ENCODE results near the gene ZNF579. TPM values are rescaled to one million over a fixed set of nuclear protein-coding genes. Genes with fewer than 3 reads are reported as not detected.

Gene ZNF579
- total RNA-seq, 6 donors from 2014 or later: 3.5 to 19.2 (median 8.4) TPM

- WGBS, 2 donors: 80 to 81% methylated on average over 22 of the region's 22 CpGs
These were observed 53.2 kb downstream of the ZNF579 start for GRCh38 chr19:55527197-55528029.

More at GRCh38 chr19:55527197-55528029, 53.2 kb downstream of the ZNF579 start:
- H3K36me3 ChIP-seq: no peaks in the 10 kb centered on the region
- TF ChIP-seq POLR2AphosphoS5 (IDR thresholded peaks at IDR 0.05): no peak
- no peak for TF ChIP-seq EP300 (IDR thresholded peaks at IDR 0.05)
- TF ChIP-seq POLR2A (IDR thresholded peaks at IDR 0.05): no peak
- TF ChIP-seq, protein P1, sequence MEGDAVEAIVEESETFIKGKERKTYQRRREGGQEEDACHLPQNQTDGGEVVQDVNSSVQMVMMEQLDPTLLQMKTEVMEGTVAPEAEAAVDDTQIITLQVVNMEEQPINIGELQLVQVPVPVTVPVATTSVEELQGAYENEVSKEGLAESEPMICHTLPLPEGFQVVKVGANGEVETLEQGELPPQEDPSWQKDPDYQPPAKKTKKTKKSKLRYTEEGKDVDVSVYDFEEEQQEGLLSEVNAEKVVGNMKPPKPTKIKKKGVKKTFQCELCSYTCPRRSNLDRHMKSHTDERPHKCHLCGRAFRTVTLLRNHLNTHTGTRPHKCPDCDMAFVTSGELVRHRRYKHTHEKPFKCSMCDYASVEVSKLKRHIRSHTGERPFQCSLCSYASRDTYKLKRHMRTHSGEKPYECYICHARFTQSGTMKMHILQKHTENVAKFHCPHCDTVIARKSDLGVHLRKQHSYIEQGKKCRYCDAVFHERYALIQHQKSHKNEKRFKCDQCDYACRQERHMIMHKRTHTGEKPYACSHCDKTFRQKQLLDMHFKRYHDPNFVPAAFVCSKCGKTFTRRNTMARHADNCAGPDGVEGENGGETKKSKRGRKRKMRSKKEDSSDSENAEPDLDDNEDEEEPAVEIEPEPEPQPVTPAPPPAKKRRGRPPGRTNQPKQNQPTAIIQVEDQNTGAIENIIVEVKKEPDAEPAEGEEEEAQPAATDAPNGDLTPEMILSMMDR (IDR thresholded peaks at IDR 0.05): no peak
- no peaks in the 10 kb centered on the region for H3K27me3 ChIP-seq
- H3K9me3 ChIP-seq: no peaks in the 10 kb centered on the region
- DNase-seq (no peak), ATAC-seq (ENCODE audit: low FRiP score in 2 of 2) (no peak)
- H3K27ac ChIP-seq: no peak overlapping the region
- no peak overlapping the region for H3K4me3 ChIP-seq
- H3K4me1 ChIP-seq: peaks cover 6 to 9% (median 9%) of the 10 kb centered on the region in 4 donors

Other genes starting within 250 kb of the ZNF579 start
- 100 to 1,000 TPM in 1 of 6 donors, 10 to 100 TPM in 4, 1 to 10 TPM in 1; 9.1 to 111 (median 15.6) TPM for gene KMT5C, start 241.0 kb downstream of the ZNF579 start, total RNA-seq
- gene COX6B2, start 226.1 kb downstream of the ZNF579 start, total RNA-seq: under 1 TPM in 1 of 6 donors, not detected in 5; 0.20 TPM
- gene GARIN5B, start 217.6 kb downstream of the ZNF579 start, total RNA-seq: not detected
- gene IL11, start 210.4 kb downstream of the ZNF579 start, total RNA-seq: under 1 TPM in 2 of 6 donors, not detected in 4; 0.20 to 0.34 TPM
- gene TMEM190, start 204.0 kb downstream of the ZNF579 start, total RNA-seq: 10 to 100 TPM in 4 of 6 donors, 1 to 10 TPM in 1, under 1 TPM in 1; 0.92 to 48.6 (median 20.9) TPM
- gene TMEM238, start 196.6 kb downstream of the ZNF579 start, total RNA-seq: 10 to 100 TPM; 22.0 to 54.6 (median 36.0) TPM
- gene RPL28, start 194.9 kb downstream of the ZNF579 start, total RNA-seq: 1,000 to 10,000 TPM in 2 of 6 donors, 100 to 1,000 TPM in 4; 308 to 1,892 (median 534) TPM
- gene UBE2S, start 173.1 kb downstream of the ZNF579 start, total RNA-seq: 10 to 100 TPM in 5 of 6 donors, 1 to 10 TPM in 1; 6.5 to 31.6 (median 19.0) TPM
- gene SHISA7, start 137.5 kb downstream of the ZNF579 start, total RNA-seq: not detected
- 10 to 100 TPM in 5 of 6 donors, 1 to 10 TPM in 1; 4.2 to 44.8 (median 36.7) TPM for gene ISOC2, start 119.2 kb downstream of the ZNF579 start, total RNA-seq
- gene C19orf85, start 116.1 kb downstream of the ZNF579 start, total RNA-seq: not detected
- 10 to 100 TPM in 5 of 6 donors, 1 to 10 TPM in 1; 9.9 to 32.1 (median 12.4) TPM for gene ZNF628, start 104.2 kb downstream of the ZNF579 start, total RNA-seq
- 10 to 100 TPM; 13.1 to 19.2 (median 16.3) TPM for gene NAT14, start 95.7 kb downstream of the ZNF579 start, total RNA-seq
- gene SSC5D, start 92.4 kb downstream of the ZNF579 start, total RNA-seq: 10 to 100 TPM in 1 of 6 donors, 1 to 10 TPM in 4, under 1 TPM in 1; 0.39 to 10.1 (median 6.7) TPM
- gene SBK2, start 43.7 kb downstream of the ZNF579 start, total RNA-seq: not detected
- 1 to 10 TPM in 1 of 6 donors, under 1 TPM in 2, not detected in 3; 0.30 to 1.6 (median 0.94) TPM for gene SBK3, start 35.3 kb downstream of the ZNF579 start, total RNA-seq
- gene FIZ1, start 18.7 kb upstream of the ZNF579 start, total RNA-seq: 10 to 100 TPM; 11.1 to 21.6 (median 16.3) TPM
- 10 to 100 TPM; 19.9 to 58.7 (median 34.9) TPM for gene ZNF524, start 19.4 kb upstream of the ZNF579 start, total RNA-seq
- 10 to 100 TPM in 4 of 6 donors, 1 to 10 TPM in 2; 7.7 to 39.8 (median 20.6) TPM for gene ZNF865, start 24.8 kb upstream of the ZNF579 start, total RNA-seq
- 10 to 100 TPM in 2 of 6 donors, 1 to 10 TPM in 4; 6.8 to 14.7 (median 8.6) TPM for gene ZNF784, start 43.7 kb upstream of the ZNF579 start, total RNA-seq
- 10 to 100 TPM; 28.1 to 84.1 (median 38.0) TPM for gene ZNF580, start 60.2 kb upstream of the ZNF579 start, total RNA-seq
- gene ZNF581, start 62.8 kb upstream of the ZNF579 start, total RNA-seq: 10 to 100 TPM; 15.6 to 38.8 (median 21.9) TPM
- 10 to 100 TPM; 15.3 to 44.0 (median 17.1) TPM for gene CCDC106, start 67.4 kb upstream of the ZNF579 start, total RNA-seq
- gene U2AF2, start 74.2 kb upstream of the ZNF579 start, total RNA-seq: 100 to 1,000 TPM in 4 of 6 donors, 10 to 100 TPM in 2; 57.7 to 294 (median 157) TPM
- gene EPN1, start 94.4 kb upstream of the ZNF579 start, total RNA-seq: 100 to 1,000 TPM in 4 of 6 donors, 10 to 100 TPM in 2; 59.7 to 357 (median 126) TPM
- not detected for gene NLRP9, start 157.6 kb upstream of the ZNF579 start, total RNA-seq
- gene RFPL4A, start 178.2 kb upstream of the ZNF579 start, total RNA-seq: not detected
- gene RFPL4AL1, start 188.3 kb upstream of the ZNF579 start, total RNA-seq: not detected

Data from upper lobe of left lung (tissue), 6 donors.